ENCODE measurements around the gene DTNBP1. TPM values are rescaled to one million over a fixed set of nuclear protein-coding genes. Genes with fewer than 3 reads are reported as not detected.

Gene DTNBP1
- total and polyA plus RNA-seq, 2 donors (not counting 1 experiment from before 2014, with no cell fraction given), result 9.9 to 13.6 TPM

- TF ChIP-seq CTCF (conservative IDR thresholded peaks at IDR 0.05 in 1 of 2, IDR thresholded peaks at IDR 0.05 in 1 of 2; ENCODE audit: low read depth in 1 of 2, low read length in 2 of 2) (no peak), EZH2 (IDR thresholded peaks at IDR 0.05; ENCODE audit: low read length, missing control alignments) (no peak)
- H3K27me3 ChIP-seq (ENCODE audit: control insufficient read depth, insufficient read depth, low read length), result no peaks in the 10 kb centered on the region
- H3K9me3 ChIP-seq (ENCODE audit: control insufficient read depth, insufficient read depth, low read depth, low read length), result no peaks in the 10 kb centered on the region
- no peaks in the 10 kb centered on the region for H4K20me1 ChIP-seq (ENCODE audit: control insufficient read depth, extremely low read depth, insufficient read depth, low read length)
- no peak overlapping the region for H3K4me2 ChIP-seq (ENCODE audit: extremely low read depth, insufficient read depth, low read length)
- no peak overlapping the region for H3K9ac ChIP-seq (ENCODE audit: insufficient read depth, low read length)
- H3K79me2 ChIP-seq (ENCODE audit: control insufficient read depth, insufficient read depth, low read length), result no peaks in the 10 kb centered on the region
- H3K4me1 ChIP-seq (ENCODE audit: control insufficient read depth, extremely low read depth, insufficient read depth, low read length), result peaks cover 3% of the 10 kb centered on the region
- no peak overlapping the region for H2AFZ ChIP-seq (ENCODE audit: low read length)
- no peak overlapping the region for H3K27ac ChIP-seq (ENCODE audit: insufficient read depth, low read length)
- H3K4me3 ChIP-seq (replicated peaks in 1 of 4; ENCODE audit: control extremely low read depth in 1 of 4, insufficient read depth in 1 of 4, low read depth in 3 of 4, low read length in 4 of 4), result no peak overlapping the region
- H3K36me3 ChIP-seq (ENCODE audit: control insufficient read depth, insufficient read depth, low read length), result peaks cover 5% of the 10 kb centered on the region
- no peak for DNase-seq (ENCODE audit: low read depth in 2 of 2)
Observed at GRCh38 chr6:15496345-15497131, 166.3 kb downstream of the DTNBP1 start.

- Histone ChIP-seq H3K27ac (ENCODE audit: insufficient read depth, low read length) (no peak overlapping the region), H3K4me1 (ENCODE audit: control insufficient read depth, extremely low read depth, insufficient read depth, low read length) (peaks cover 3% of the 10 kb centered on the region), H2AFZ (ENCODE audit: low read length) (no peak overlapping the region), H3K9ac (ENCODE audit: insufficient read depth, low read length) (no peak overlapping the region), H3K4me2 (ENCODE audit: extremely low read depth, insufficient read depth, low read length) (no peak overlapping the region), H3K4me3 (replicated peaks in 1 of 4; ENCODE audit: control extremely low read depth in 1 of 4, insufficient read depth in 1 of 4, low read depth in 3 of 4, low read length in 4 of 4) (no peak overlapping the region), H3K36me3 (ENCODE audit: control insufficient read depth, insufficient read depth, low read length) (peaks cover 5% of the 10 kb centered on the region), H3K9me3 (ENCODE audit: control insufficient read depth, insufficient read depth, low read depth, low read length) (no peaks in the 10 kb centered on the region), H3K79me2 (ENCODE audit: control insufficient read depth, insufficient read depth, low read length) (no peaks in the 10 kb centered on the region), H3K27me3 (ENCODE audit: control insufficient read depth, insufficient read depth, low read length) (no peaks in the 10 kb centered on the region), H4K20me1 (ENCODE audit: control insufficient read depth, extremely low read depth, insufficient read depth, low read length) (no peaks in the 10 kb centered on the region)
- peak in 1 of 2 donors; percentile 84 for DNase-seq (ENCODE audit: low read depth in 2 of 2)
- TF ChIP-seq CTCF (conservative IDR thresholded peaks at IDR 0.05 in 1 of 2, IDR thresholded peaks at IDR 0.05 in 1 of 2; ENCODE audit: low read depth in 1 of 2, low read length in 2 of 2) (no peak), EZH2 (IDR thresholded peaks at IDR 0.05; ENCODE audit: low read length, missing control alignments) (no peak)
Observed at GRCh38 chr6:15495375-15495901, 167.4 kb downstream of the DTNBP1 start.

GRCh38 chr6:15493437-15494168, 169.2 kb downstream of the DTNBP1 start:
- Histone ChIP-seq H3K27ac (ENCODE audit: insufficient read depth, low read length) (no peak overlapping the region), H3K4me3 (replicated peaks in 1 of 4; ENCODE audit: control extremely low read depth in 1 of 4, insufficient read depth in 1 of 4, low read depth in 3 of 4, low read length in 4 of 4) (no peak overlapping the region), H4K20me1 (ENCODE audit: control insufficient read depth, extremely low read depth, insufficient read depth, low read length) (no peaks in the 10 kb centered on the region), H3K27me3 (ENCODE audit: control insufficient read depth, insufficient read depth, low read length) (no peaks in the 10 kb centered on the region), H3K79me2 (ENCODE audit: control insufficient read depth, insufficient read depth, low read length) (no peaks in the 10 kb centered on the region), H3K9ac (ENCODE audit: insufficient read depth, low read length) (no peak overlapping the region), H3K4me1 (ENCODE audit: control insufficient read depth, extremely low read depth, insufficient read depth, low read length) (peaks cover 3% of the 10 kb centered on the region), H3K4me2 (ENCODE audit: extremely low read depth, insufficient read depth, low read length) (no peak overlapping the region), H3K9me3 (ENCODE audit: control insufficient read depth, insufficient read depth, low read depth, low read length) (no peaks in the 10 kb centered on the region), H3K36me3 (ENCODE audit: control insufficient read depth, insufficient read depth, low read length) (peaks cover 5% of the 10 kb centered on the region), H2AFZ (ENCODE audit: low read length) (no peak overlapping the region)
- peak; percentile 43 to 61 for DNase-seq (ENCODE audit: low read depth in 2 of 2)
- TF ChIP-seq CTCF (conservative IDR thresholded peaks at IDR 0.05 in 1 of 2, IDR thresholded peaks at IDR 0.05 in 1 of 2; ENCODE audit: low read depth in 1 of 2, low read length in 2 of 2) (no peak), EZH2 (IDR thresholded peaks at IDR 0.05; ENCODE audit: low read length, missing control alignments) (no peak)
